HCT116 (cell line): ENCODE results near the gene RANBP9. TPM values are rescaled to one million over a fixed set of nuclear protein-coding genes. Genes with fewer than 3 reads are reported as not detected.

Experiments used
- ATAC-seq: fragments of 200-7000 bp; cut with Tn5 transposase; 2 replicates; pipeline ENCODE4 v1.9.1; 2020; ENCODE audit warnings: mild to moderate bottlenecking, moderate library complexity
- BruUV-seq: library from RNA; stranded (reverse); fragments of 400-500 nt; replicated peaks from 2 replicates; lab custom pipeline; 2021; lab: Mats Ljungman, UMichigan
- CTCF ChIA-PET: fragments of 300-600 bp; sonication (Branson Sonifier 250); formaldehyde crosslinking; loops from one replicate; lab custom pipeline; 2021; ENCODE audit warnings: antibody characterized with exemption; lab: Charles Lee
- POLR2A ChIA-PET: fragments of 300-600, 350-600 bp; sonication (Branson Sonifier 250); formaldehyde crosslinking; loops from one replicate; lab custom pipeline; 2021; ENCODE audit warnings: antibody characterized with exemption; lab: Charles Lee
- RAD21 ChIA-PET, 2 experiments: fragments of 300-600 bp; sonication (Branson Sonifier 250); formaldehyde crosslinking; loops; one replicate each; lab custom pipeline; 2023; ENCODE audit warnings: low total read pairs in 2 of 2; ENCODE audit not compliant: uncharacterized antibody in 2 of 2, unreplicated experiment in 2 of 2, low non-redundant PET in 1 of 2; lab: Charles Lee
- DNase-seq: peaks from one replicate; pipeline ENCODE4 v3.0.0-alpha.2; 2010; ENCODE audit warnings: low read depth, low spot score
- H2AFZ ChIP-seq: fragments of 200-600 bp; shearing (Covaris generic), sonication (generic); 2 replicates; pipeline ENCODE4 v1.6.1; 2017; ENCODE audit warnings: low read depth, mixed run types, mixed read lengths, antibody characterized with exemption, low read length; ENCODE audit not compliant: poor library complexity, severe bottlenecking
- H3K27ac ChIP-seq: 2 replicates; pipeline ENCODE4 v1.5.1; 2012; ENCODE audit warnings: low read depth, low read length
- H3K27me3 ChIP-seq: fragments of 200-600 bp; sonication (generic); 2 replicates; pipeline ENCODE4 v1.6.1; 2016; ENCODE audit warnings: mixed run types, low read length, mixed read lengths; ENCODE audit not compliant: insufficient read depth
- H3K36me3 ChIP-seq, 2 experiments: fragments of 200-500 bp in 1 of 2; fragments of 200-600 bp in 1 of 2; sonication (Bioruptor generic) in 1 of 2; sonication (generic) in 1 of 2; 2 replicates each; pipeline versions ENCODE4 v1.5.1 to v1.6.1; 2014 to 2016; ENCODE audit warnings: low read length in 2 of 2, inconsistent platforms in 1 of 2, mixed read lengths in 1 of 2, mixed run types in 1 of 2; ENCODE audit not compliant: insufficient read depth in 2 of 2, control insufficient read depth in 1 of 2
- H3K4me1 ChIP-seq, 2 experiments: fragments of 200-600 bp in 1 of 2; sonication (generic) in 1 of 2; 2 replicates each; pipeline versions ENCODE4 v1.5.1 to v1.6.1; 2012 to 2017; ENCODE audit warnings: low read length in 2 of 2, inconsistent platforms in 1 of 2, mild to moderate bottlenecking in 1 of 2, mixed read lengths in 1 of 2, mixed run types in 1 of 2, moderate library complexity in 1 of 2; ENCODE audit not compliant: insufficient read depth in 2 of 2, control insufficient read depth in 1 of 2
- H3K4me2 ChIP-seq: fragments of 200-600 bp; sonication (generic); 2 replicates; pipeline ENCODE4 v1.6.1; 2017; ENCODE audit warnings: mixed run types, low read length, mixed read lengths
- H3K4me3 ChIP-seq, 2 experiments: fragments of 200-600 bp in 1 of 2; sonication (generic) in 1 of 2; replicated peaks in 1 of 2; 2 replicates each; pipeline ENCODE4 v1.5.1; 2011 to 2016; ENCODE audit warnings: low read length in 2 of 2, control low read depth in 1 of 2, low read depth in 1 of 2, mild to moderate bottlenecking in 1 of 2, mixed read lengths in 1 of 2, mixed run types in 1 of 2
- H3K79me2 ChIP-seq: fragments of 200-600 bp; sonication (generic); 2 replicates; pipeline ENCODE4 v1.6.1; 2017; ENCODE audit warnings: mild to moderate bottlenecking, mixed run types, low read length, moderate library complexity, mixed read lengths; ENCODE audit not compliant: insufficient read depth
- H3K9ac ChIP-seq: fragments of 200-600 bp; sonication (generic); 2 replicates; pipeline ENCODE4 v1.6.1; 2016; ENCODE audit warnings: low read length, mixed read lengths
- H3K9me2 ChIP-seq: fragments of 200-600 bp; sonication (generic), shearing (Covaris generic); 2 replicates; pipeline ENCODE4 v1.6.1; 2017; ENCODE audit warnings: mixed run types, mild to moderate bottlenecking, moderate library complexity; ENCODE audit not compliant: insufficient read depth
- H3K9me3 ChIP-seq, 2 experiments: fragments of 200-500 bp in 1 of 2; fragments of 200-600 bp in 1 of 2; sonication (Bioruptor generic) in 1 of 2; sonication (generic) in 1 of 2; 2 replicates each; pipeline ENCODE4 v1.6.1; 2014 to 2017; ENCODE audit warnings: low read length in 2 of 2, mixed read lengths in 2 of 2, inconsistent platforms in 1 of 2, low read depth in 1 of 2, mild to moderate bottlenecking in 1 of 2, mixed run types in 1 of 2, moderate library complexity in 1 of 2; ENCODE audit not compliant: control insufficient read depth in 1 of 2, insufficient read depth in 1 of 2
- H4K20me1 ChIP-seq: fragments of 200-600 bp; sonication (generic), shearing (Covaris generic); 2 replicates; pipeline ENCODE4 v1.6.1; 2017; ENCODE audit warnings: mixed run types, mild to moderate bottlenecking, moderate library complexity; ENCODE audit not compliant: insufficient read depth
- CBX3 ChIP-seq: IDR thresholded peaks from 2 replicates; pipeline ENCODE4 v1.6.1; 2012; ENCODE audit warnings: low read depth
- EZH2 ChIP-seq: fragments of 200-600 bp; sonication (generic); IDR thresholded peaks from 2 replicates; pipeline ENCODE4 v1.6.1; 2017; ENCODE audit warnings: antibody characterized with exemption, mixed run types
- JUND ChIP-seq: IDR thresholded peaks from 2 replicates; pipeline ENCODE4 v1.6.1; 2012
- POLR2A ChIP-seq: IDR thresholded peaks from 2 replicates; pipeline ENCODE4 v1.7.0; 2011; ENCODE audit warnings: borderline replicate concordance; ENCODE audit not compliant: insufficient read depth, insufficient read length; ENCODE audit errors: extremely low read depth
- YY1 ChIP-seq: IDR thresholded peaks from 2 replicates; pipeline ENCODE4 v1.6.1; 2011; ENCODE audit warnings: low read length, low read depth, moderate library complexity, mild to moderate bottlenecking; ENCODE audit not compliant: insufficient replicate concordance; ENCODE audit errors: extremely low read depth
- intact Hi-C: fragments of 100-400 bp; cut with micrococcal nuclease; formaldehyde crosslinking; loops from 2 replicates; pipeline ENCODE4 v1.10.0; 2022
- total RNA-seq: library from RNA; stranded (reverse); gene quantifications from one replicate; pipeline ENCODE4 v1.2.1, GENCODE V29; 2021; ENCODE audit not compliant: unreplicated experiment
- TF ChIP-seq, protein P1 (sequence below), 3 experiments: fragments of 200-600 bp in 1 of 3; sonication (generic) in 1 of 3; IDR thresholded peaks in 2 of 3; conservative IDR thresholded peaks in 1 of 3; 2 replicates each; pipeline ENCODE4 v1.5.1; 2012 to 2017; ENCODE audit warnings: low read depth in 2 of 3, low read length in 2 of 3, antibody characterized with exemption in 1 of 3, borderline replicate concordance in 1 of 3, control low read depth in 1 of 3, mild to moderate bottlenecking in 1 of 3, mixed read lengths in 1 of 3, mixed run types in 1 of 3, moderate library complexity in 1 of 3; ENCODE audit not compliant: insufficient read depth in 1 of 3
- TF ChIP-seq, protein P2 (sequence below): IDR thresholded peaks from 2 replicates; pipeline ENCODE4 v1.6.1; 2012

RANBP9 gene
- total RNA-seq, 1 experiment from 2014 or later: 48.0 TPM

DNA sequence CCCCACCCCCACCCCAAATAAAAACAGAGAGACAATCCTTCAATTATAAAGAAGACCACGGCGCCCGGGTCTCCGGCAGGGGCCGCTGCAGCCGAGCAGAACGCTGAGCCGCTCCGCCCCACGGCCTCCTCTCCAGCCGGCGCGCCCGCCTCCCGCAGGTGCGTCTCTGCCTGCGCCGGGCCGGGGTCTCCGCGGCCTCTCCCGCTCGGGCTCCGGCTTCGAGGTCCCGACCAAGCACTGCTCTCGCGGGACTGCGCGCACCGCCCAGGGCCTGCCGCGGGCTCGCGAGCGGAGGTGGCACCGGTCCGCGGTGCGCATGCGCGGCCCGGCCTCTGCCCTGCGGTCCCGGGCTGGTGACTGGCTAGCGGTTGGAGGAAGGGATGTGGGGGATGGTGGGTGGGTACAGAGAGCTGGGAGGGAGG is 137.5 kb downstream of the RANBP9 start (continued):
- TF ChIP-seq, protein P1, sequence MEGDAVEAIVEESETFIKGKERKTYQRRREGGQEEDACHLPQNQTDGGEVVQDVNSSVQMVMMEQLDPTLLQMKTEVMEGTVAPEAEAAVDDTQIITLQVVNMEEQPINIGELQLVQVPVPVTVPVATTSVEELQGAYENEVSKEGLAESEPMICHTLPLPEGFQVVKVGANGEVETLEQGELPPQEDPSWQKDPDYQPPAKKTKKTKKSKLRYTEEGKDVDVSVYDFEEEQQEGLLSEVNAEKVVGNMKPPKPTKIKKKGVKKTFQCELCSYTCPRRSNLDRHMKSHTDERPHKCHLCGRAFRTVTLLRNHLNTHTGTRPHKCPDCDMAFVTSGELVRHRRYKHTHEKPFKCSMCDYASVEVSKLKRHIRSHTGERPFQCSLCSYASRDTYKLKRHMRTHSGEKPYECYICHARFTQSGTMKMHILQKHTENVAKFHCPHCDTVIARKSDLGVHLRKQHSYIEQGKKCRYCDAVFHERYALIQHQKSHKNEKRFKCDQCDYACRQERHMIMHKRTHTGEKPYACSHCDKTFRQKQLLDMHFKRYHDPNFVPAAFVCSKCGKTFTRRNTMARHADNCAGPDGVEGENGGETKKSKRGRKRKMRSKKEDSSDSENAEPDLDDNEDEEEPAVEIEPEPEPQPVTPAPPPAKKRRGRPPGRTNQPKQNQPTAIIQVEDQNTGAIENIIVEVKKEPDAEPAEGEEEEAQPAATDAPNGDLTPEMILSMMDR (IDR thresholded peaks at IDR 0.05 in 2 of 3, conservative IDR thresholded peaks at IDR 0.05 in 1 of 3; ENCODE audit: borderline replicate concordance in 1 of 3, insufficient read depth in 1 of 3, low read depth in 2 of 3, low read length in 2 of 3): peak in 2 of 3 experiments; percentile 32 to 34; a peak in 3 of 6 replicates
- TF ChIP-seq EZH2 (no peak), JUND (no peak)

DNA sequence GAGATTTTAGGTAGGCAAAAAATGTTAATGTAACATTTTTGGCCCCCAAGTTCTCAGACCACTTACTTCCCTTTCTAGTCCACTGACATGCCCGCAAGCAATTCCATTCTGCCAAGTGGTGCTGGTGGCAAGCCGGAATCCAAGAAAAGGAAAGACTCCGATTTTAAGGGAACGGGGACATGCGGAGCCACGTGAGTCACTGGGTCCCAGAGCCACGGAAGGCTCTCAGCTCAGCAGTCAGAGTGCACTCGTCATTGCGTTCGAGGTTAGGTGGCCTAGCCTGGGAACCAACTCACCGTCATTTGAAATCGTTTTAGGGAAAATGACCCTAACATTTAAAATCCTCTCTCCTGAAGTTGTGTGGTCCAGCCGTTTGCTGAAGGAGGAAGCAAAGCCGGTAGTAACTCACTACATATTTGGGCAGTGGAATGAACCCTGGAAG is 137.9 kb downstream of the RANBP9 start:
- no peak for ATAC-seq
- Histone ChIP-seq H3K9me2 (no peaks in the 10 kb centered on the region), H3K9me3 (no peaks in the 10 kb centered on the region), H3K4me2 (peak overlapping the region; percentile 79), H3K79me2 (peaks cover 7% of the 10 kb centered on the region; the same call in 1 of the 2 replicates), H2AFZ (no peak overlapping the region), H3K27ac (peak overlapping the region; percentile 66), H3K36me3 (0 out of 4 replicates have a peak, but pooled peaks cover 0 to 4% of the 10 kb centered on the region in 2 experiments), H4K20me1 (no peaks in the 10 kb centered on the region), H3K27me3 (no peaks in the 10 kb centered on the region), H3K4me1 (peaks cover 8 to 21% of the 10 kb centered on the region in 2 experiments), H3K9ac (peak overlapping the region; percentile 94), H3K4me3 (peak overlapping the region; percentile 68 to 85)
- DNase-seq: peak; percentile 18
- RAD21 ChIA-PET: no interaction called here
- TF ChIP-seq YY1: no peak
- no peak for TF ChIP-seq POLR2A
- TF ChIP-seq CBX3: no peak
- TF ChIP-seq, protein P2, sequence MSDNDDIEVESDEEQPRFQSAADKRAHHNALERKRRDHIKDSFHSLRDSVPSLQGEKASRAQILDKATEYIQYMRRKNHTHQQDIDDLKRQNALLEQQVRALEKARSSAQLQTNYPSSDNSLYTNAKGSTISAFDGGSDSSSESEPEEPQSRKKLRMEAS: peak; percentile 53; the same call in 1 of the 2 replicates
- TSS peak; percentile 74 for BruUV-seq
- CTCF ChIA-PET: interaction anchor here (1.0 to 1.9 kb wide), 3 partner anchors 21 to 236 kb away, joined by 3 to 7 read pairs (median 4); no protein-coding TSS in a partner anchor
- POLR2A ChIA-PET: interaction anchor here (1.2 kb wide), 1 partner anchor 8 kb away, joined by 6 read pairs; no protein-coding TSS in a partner anchor
- intact Hi-C loops: loop anchor here (2.0 to 5.0 kb wide), 3 partner anchors 41 to 245 kb away; partner anchors contain the start of genes GFOD1, NOL7 and TBC1D7
